Neuron (in vitro differentiated cells): Measurements from ENCODE around the gene STUM.

ENCODE experiments used
- H2AFZ ChIP-seq: one replicate; pipeline ENCODE4 v1.6.1; 2013; ENCODE audit warnings: low read depth, mild to moderate bottlenecking, inconsistent platforms, low read length, moderate library complexity
- H3K27me3 ChIP-seq: one replicate; pipeline ENCODE4 v1.6.1; 2013; ENCODE audit warnings: low read length; ENCODE audit not compliant: insufficient read depth
- H3K36me3 ChIP-seq: one replicate; pipeline ENCODE4 v1.6.1; 2013; ENCODE audit warnings: low read length; ENCODE audit not compliant: insufficient read depth
- H3K4me1 ChIP-seq: one replicate; pipeline ENCODE4 v1.6.1; 2013; ENCODE audit warnings: low read length; ENCODE audit not compliant: insufficient read depth
- H3K4me3 ChIP-seq: 2 replicates; pipeline ENCODE4 v1.5.1; 2013; ENCODE audit warnings: mild to moderate bottlenecking, low read length, moderate library complexity
- H3K9me3 ChIP-seq: one replicate; pipeline ENCODE4 v1.6.1; 2013; ENCODE audit warnings: low read length

The STUM gene

GRCh38 chr1:226651732-226652105, 103.2 kb downstream of the STUM start:
- no peak overlapping the region for H2AFZ ChIP-seq
- H3K4me1 ChIP-seq: peaks cover 42% of the 10 kb centered on the region
- no peak overlapping the region for H3K4me3 ChIP-seq
- no peaks in the 10 kb centered on the region for H3K36me3 ChIP-seq
- no peaks in the 10 kb centered on the region for H3K9me3 ChIP-seq
- H3K27me3 ChIP-seq: no peaks in the 10 kb centered on the region

DNA sequence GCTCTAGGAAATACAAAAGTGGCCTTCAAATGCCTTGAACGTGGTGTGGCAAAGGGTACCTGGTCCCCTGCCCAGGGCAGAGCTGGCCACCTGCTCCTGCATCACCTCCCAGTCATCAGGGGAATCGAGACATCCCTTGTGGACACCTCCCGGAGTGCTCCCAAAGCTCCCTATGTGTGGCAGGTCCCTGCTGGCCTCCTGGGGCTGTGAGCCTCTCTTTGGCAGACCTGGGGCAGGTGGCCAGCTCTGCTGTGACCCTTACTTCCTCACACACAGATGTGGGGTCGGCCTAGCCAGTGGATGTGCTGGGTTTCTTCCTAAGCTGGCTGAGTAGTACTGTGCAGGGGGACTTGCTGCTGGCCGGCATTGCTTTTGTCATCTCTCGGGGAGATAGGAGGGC, 104.0 kb downstream of the STUM start:
- Histone ChIP-seq H2AFZ (no peak overlapping the region), H3K27me3 (no peaks in the 10 kb centered on the region), H3K4me1 (peaks cover 47% of the 10 kb centered on the region), H3K4me3 (no peak overlapping the region), H3K9me3 (no peaks in the 10 kb centered on the region), H3K36me3 (no peaks in the 10 kb centered on the region)

DNA sequence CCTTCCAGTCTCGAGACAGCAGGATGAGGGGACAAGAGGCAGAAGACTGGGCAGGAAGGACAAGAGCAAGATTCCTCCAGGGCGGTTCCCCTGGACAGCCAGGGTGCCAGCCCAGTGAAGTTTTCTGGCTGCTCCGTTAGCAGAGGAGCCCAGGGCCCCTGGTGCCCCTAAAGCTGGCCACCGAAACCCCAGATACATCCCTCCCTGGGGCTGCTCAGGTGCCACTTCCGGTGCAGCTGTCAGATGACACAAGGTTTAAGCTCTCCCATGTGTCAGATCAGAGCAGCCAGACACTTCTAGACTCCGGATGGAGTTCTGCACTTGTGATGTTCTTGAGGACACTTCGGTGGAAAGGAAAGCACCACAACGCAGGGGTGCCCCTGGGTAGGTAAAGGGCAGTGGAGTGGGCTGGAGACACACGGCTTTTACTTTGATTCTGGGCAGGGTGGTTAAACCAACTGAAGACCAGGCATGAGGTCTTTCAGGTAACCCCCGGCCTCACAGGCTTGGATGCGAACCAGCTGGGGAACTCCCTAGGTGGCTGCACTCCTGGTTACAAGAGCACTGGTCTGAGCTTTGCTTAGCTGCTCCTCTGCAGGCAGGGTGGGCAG, 104.9 kb downstream of the STUM start:
- Histone ChIP-seq H3K27me3 (no peaks in the 10 kb centered on the region), H3K9me3 (no peaks in the 10 kb centered on the region), H3K4me3 (no peak overlapping the region), H2AFZ (peak overlapping the region; percentile 7), H3K36me3 (no peaks in the 10 kb centered on the region), H3K4me1 (peaks cover 55% of the 10 kb centered on the region)

- Histone ChIP-seq H3K4me1 (peaks cover 57% of the 10 kb centered on the region), H3K9me3 (no peaks in the 10 kb centered on the region), H3K27me3 (no peaks in the 10 kb centered on the region), H2AFZ (peak overlapping the region; percentile 7), H3K36me3 (no peaks in the 10 kb centered on the region), H3K4me3 (peak overlapping the region; percentile 10)
These were observed 105.6 kb downstream of the STUM start for GRCh38 chr1:226654046-226654667.

- Histone ChIP-seq H3K27me3 (no peaks in the 10 kb centered on the region), H3K9me3 (no peaks in the 10 kb centered on the region), H3K36me3 (no peaks in the 10 kb centered on the region), H2AFZ (peak overlapping the region; percentile 7), H3K4me1 (peaks cover 57% of the 10 kb centered on the region), H3K4me3 (peak overlapping the region; percentile 10)
These were observed 106.1 kb downstream of the STUM start for GRCh38 chr1:226654668-226655055.

GRCh38 chr1:226655251-226656163, 106.9 kb downstream of the STUM start:
- Histone ChIP-seq H3K36me3 (no peaks in the 10 kb centered on the region), H3K9me3 (no peaks in the 10 kb centered on the region), H3K4me1 (peaks cover 50% of the 10 kb centered on the region), H2AFZ (no peak overlapping the region), H3K4me3 (no peak overlapping the region), H3K27me3 (no peaks in the 10 kb centered on the region)

DNA sequence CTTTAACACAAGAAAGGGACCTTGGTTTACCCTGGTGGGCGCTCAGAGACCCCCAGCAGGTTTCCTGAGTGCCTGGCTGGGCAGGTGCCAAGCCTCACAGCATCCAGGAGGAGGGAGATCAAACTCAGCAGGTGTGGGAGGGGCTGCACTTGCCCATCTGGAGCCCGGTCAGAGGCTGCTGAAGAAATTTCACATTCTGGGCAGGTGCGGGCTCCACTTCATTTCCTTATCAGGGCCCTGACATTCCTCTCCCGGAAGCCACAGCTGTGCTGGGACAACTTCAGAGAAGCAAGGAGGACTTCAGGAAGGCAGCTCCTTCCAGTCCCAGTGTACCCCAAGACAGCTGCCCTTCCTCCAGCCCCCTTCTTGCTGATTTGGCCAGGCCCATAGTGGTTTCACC, 107.6 kb downstream of the STUM start:
- no peak overlapping the region for H2AFZ ChIP-seq
- H3K36me3 ChIP-seq: no peaks in the 10 kb centered on the region
- no peak overlapping the region for H3K4me3 ChIP-seq
- peaks cover 47% of the 10 kb centered on the region for H3K4me1 ChIP-seq
- H3K27me3 ChIP-seq: no peaks in the 10 kb centered on the region
- no peaks in the 10 kb centered on the region for H3K9me3 ChIP-seq

- no peak overlapping the region for H3K4me3 ChIP-seq
- H3K4me1 ChIP-seq: peaks cover 49% of the 10 kb centered on the region
- no peaks in the 10 kb centered on the region for H3K36me3 ChIP-seq
- H3K27me3 ChIP-seq: no peaks in the 10 kb centered on the region
- H2AFZ ChIP-seq: no peak overlapping the region
- H3K9me3 ChIP-seq: no peaks in the 10 kb centered on the region
These were observed 108.2 kb downstream of the STUM start for GRCh38 chr1:226656601-226657277.

DNA sequence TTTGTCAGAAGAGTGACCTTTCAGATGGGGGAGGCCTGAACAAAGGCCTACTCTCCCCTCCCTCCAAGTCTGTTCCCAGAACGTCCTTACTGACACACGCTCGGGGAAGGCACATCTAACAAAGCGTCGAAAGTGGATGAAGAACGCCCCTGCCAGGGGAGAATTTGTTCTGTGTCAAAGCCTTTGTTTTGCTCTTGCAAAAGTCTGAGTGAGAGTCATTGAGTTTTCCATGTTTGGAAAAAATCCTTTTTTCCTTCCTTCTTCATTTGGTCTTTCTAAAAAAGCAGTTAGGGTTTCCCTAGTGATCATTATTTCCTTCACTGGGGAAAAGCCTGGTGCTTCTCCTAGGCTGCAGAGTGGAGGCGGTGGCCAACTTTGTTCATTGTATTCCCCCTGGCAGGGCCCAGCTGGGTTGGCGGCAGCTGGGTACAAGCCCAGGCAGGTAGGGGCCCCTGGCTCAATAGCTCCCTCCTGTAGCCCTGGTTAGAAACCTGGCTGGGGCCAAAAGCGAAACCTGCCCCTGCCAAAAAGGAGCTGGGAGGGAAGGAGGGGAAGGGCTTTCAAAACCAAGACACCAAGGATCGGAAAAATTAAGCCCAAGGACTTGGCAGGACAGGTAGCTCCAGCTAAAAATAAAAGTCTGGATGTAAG, 109.5 kb downstream of the STUM start:
- Histone ChIP-seq H3K9me3 (no peaks in the 10 kb centered on the region), H3K4me3 (no peak overlapping the region), H3K36me3 (no peaks in the 10 kb centered on the region), H3K27me3 (no peaks in the 10 kb centered on the region), H3K4me1 (peaks cover 62% of the 10 kb centered on the region), H2AFZ (peak overlapping the region; percentile 21)

- Histone ChIP-seq H3K36me3 (no peaks in the 10 kb centered on the region), H2AFZ (no peak overlapping the region), H3K4me1 (peaks cover 58% of the 10 kb centered on the region), H3K9me3 (no peaks in the 10 kb centered on the region), H3K4me3 (no peak overlapping the region), H3K27me3 (no peaks in the 10 kb centered on the region)
These were observed 110.1 kb downstream of the STUM start for GRCh38 chr1:226658546-226659125.
